Fibroblast of the aortic adventitia (primary cell): Measurements from ENCODE around the gene CDC42EP1. TPM values are rescaled to one million over a fixed set of nuclear protein-coding genes. Genes with fewer than 3 reads are reported as not detected.
"Not testable (repeated sequence)": the region's sequence is repeated elsewhere in the genome, so short reads cannot be mapped to it uniquely, and the experiment has no call there.

ENCODE experiments used
- DNase-seq: peaks from one replicate; pipeline ENCODE4 v3.0.0-alpha.2; 2010; ENCODE audit warnings: low read depth
- H3K4me3 ChIP-seq: 2 replicates; pipeline ENCODE4 v1.5.1; 2011; ENCODE audit warnings: low read depth, mild to moderate bottlenecking, control low read depth, low read length, moderate library complexity
- total RNA-seq: library from RNA; depleted of rRNA; stranded (reverse); fragments of >200 nt; gene quantifications from 2 replicates; pipeline ENCODE4 v1.2.3, GENCODE V29; 2012; ENCODE audit warnings: low replicate concordance
- TF ChIP-seq, protein P1 (sequence below): IDR thresholded peaks from 2 replicates; pipeline ENCODE4 v1.5.1; 2011; ENCODE audit warnings: mild to moderate bottlenecking, low read length, control low read depth, inconsistent platforms; ENCODE audit not compliant: insufficient read depth

The CDC42EP1 gene
- total RNA-seq, 1 donor = 30.3 TPM

DNA sequence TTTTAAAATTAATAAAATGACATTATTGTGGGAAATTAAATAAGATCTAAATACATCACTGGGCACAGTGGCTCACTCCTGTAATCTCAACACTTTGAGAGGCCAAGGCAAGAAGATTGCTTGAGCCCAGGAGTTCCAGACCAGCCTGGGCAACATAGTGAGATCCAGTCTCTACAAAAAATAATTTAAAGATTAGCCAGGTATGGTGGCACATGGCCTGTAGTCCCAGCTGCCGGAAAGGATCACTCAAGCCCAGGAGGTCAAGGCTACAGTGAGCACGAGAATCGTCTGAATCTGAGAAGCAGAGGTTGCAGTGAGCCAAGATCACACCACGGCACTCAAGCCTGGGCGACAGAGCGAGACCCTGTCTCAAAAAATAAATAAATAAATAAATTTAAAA lies 25.1 kb upstream of the CDC42EP1 start:
- no peak for DNase-seq
- TF ChIP-seq, protein P1, sequence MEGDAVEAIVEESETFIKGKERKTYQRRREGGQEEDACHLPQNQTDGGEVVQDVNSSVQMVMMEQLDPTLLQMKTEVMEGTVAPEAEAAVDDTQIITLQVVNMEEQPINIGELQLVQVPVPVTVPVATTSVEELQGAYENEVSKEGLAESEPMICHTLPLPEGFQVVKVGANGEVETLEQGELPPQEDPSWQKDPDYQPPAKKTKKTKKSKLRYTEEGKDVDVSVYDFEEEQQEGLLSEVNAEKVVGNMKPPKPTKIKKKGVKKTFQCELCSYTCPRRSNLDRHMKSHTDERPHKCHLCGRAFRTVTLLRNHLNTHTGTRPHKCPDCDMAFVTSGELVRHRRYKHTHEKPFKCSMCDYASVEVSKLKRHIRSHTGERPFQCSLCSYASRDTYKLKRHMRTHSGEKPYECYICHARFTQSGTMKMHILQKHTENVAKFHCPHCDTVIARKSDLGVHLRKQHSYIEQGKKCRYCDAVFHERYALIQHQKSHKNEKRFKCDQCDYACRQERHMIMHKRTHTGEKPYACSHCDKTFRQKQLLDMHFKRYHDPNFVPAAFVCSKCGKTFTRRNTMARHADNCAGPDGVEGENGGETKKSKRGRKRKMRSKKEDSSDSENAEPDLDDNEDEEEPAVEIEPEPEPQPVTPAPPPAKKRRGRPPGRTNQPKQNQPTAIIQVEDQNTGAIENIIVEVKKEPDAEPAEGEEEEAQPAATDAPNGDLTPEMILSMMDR = no peak
- H3K4me3 ChIP-seq = no peak overlapping the region

DNA sequence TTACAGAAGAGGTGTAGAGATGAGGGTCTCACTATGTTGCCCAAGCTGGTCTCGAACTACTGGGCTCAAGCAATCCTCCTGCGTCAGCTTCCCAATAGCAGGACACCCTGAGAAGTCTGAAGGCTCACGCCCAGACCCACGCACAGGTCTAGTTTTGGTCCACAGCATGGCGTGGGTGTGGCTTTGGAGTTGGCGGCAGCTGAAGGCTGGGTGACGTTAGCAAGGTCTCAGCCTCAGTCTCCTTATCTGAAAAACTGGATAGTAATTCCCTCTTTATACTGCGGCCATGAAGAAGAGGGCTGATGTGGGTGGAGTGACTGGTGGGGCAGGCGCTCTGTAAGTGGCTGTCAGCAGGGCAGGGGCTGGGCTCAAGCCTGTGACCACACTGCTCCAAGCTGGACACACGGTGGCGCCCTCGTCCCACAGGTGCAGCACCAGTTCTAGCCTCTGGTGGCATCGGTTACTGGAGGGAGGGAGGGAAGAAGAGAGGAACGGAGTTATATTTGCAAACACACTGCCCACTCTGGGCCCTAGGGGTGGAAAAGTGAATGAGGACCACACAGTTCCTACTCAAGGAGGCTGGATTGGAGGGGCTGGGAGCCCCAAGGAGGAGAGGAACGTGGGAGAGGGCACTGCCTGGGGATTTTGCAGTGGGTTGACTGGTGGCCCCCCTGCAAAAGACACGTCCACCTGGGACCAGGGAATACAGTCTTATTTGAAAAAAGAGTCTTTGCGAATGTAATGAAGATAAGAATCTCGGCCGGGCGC lies 21.5 kb upstream of the CDC42EP1 start:
- TF ChIP-seq, protein P1 = peak; percentile 92
- peak overlapping the region; percentile 49 for H3K4me3 ChIP-seq
- DNase-seq = peak; percentile 96

DNA sequence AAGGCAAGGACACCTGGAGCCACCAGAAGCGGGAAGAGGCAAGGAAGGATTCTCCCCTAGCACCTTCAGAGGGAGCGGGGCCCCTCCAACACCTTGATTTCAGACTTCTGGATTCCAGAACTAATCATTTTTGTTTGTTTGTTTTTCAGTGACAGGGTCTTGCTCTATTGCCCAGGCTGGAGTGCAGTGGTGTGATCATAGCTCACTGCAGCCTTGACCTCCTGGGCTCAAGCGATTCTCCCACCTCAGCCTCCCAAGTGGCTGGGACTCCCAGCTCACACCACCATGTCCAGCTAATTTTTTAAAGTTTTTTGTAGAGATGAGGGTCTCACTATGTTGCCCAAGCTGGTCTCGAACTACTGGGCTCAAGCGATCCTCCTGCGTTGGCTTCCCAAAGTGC lies 20.5 kb upstream of the CDC42EP1 start:
- DNase-seq, H3K4me3 ChIP-seq: not testable (repeated sequence)

DNA sequence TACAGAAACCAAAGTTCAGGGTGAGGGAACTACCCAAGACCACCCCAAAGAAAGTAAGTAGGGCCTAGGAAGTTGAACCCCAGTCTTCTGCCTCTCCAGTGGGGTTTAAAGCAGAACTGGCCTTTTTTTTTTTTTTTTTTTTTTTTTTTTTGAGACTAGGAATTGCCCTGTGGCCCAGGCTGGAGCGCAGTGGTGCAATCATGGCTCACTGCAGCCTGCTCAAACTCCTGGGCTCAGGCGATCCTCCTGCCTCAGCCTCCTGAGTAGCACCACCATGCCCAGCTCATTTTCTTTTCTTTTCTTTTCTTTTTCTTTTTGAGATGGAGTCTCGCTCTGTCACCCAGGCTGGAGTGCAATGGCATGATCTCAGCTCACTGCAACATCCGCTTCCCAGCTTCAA lies 17.9 kb upstream of the CDC42EP1 start:
- H3K4me3 ChIP-seq, DNase-seq: not testable (repeated sequence)

DNA sequence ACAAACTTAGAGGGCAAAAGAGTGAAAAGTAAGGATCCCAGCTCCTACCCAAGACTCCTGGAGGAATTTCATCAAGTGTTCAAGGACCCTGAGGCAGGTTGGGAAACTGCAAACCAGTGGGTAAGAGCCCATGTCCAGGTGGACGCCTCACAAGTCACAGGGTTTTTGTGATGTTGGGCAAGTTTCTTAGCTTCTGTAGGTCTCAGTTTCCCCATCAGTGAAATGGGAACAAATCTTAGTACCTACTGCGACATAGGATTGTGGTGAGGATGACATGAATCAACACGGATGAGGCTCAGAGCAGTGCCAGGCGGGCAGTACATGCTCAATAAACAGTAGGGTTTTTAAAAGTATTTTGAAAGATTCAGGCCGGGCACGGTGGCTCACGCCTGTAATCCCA lies 17.3 kb upstream of the CDC42EP1 start:
- H3K4me3 ChIP-seq = no peak overlapping the region
- no peak for DNase-seq
- TF ChIP-seq, protein P1 = no peak

DNA sequence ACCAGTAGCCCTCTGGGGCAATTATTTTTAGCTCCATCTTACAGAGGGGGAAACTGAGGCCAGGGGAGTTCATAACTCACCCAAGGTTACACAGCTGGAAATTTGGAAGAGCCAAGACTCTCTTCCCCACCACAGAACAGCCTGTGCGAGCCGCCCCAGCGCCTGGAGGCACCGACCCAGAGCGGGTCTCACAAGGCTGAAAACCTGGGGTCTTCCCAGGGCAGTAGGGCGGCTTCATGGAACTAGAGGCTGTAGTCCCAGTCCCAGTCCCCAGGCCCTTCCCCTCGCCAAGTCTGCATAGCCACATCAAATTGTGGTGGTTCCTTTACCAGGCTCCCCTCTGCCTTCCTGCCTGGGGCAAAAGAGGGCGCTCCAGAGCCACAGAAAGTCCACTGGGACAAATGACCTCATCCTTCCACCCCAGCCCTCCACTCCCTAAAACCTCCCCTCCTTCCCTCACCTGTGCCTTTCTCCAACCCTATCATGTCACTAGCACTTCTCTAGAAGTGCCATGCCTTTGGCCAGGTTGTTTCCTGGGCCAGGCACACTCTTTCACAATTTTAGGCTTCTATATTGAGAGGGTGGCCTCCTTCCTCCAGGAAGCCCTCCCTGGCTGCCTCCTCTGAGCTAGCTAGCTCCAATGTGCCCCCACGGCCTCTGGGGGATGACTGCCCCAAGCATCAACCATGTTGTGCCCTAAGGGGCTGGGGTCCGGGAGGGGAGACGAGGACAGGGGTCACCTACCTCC lies 15.2 kb upstream of the CDC42EP1 start:
- TF ChIP-seq, protein P1 = peak; percentile 93
- peak; percentile 70 for DNase-seq
- H3K4me3 ChIP-seq = no peak overlapping the region

DNA sequence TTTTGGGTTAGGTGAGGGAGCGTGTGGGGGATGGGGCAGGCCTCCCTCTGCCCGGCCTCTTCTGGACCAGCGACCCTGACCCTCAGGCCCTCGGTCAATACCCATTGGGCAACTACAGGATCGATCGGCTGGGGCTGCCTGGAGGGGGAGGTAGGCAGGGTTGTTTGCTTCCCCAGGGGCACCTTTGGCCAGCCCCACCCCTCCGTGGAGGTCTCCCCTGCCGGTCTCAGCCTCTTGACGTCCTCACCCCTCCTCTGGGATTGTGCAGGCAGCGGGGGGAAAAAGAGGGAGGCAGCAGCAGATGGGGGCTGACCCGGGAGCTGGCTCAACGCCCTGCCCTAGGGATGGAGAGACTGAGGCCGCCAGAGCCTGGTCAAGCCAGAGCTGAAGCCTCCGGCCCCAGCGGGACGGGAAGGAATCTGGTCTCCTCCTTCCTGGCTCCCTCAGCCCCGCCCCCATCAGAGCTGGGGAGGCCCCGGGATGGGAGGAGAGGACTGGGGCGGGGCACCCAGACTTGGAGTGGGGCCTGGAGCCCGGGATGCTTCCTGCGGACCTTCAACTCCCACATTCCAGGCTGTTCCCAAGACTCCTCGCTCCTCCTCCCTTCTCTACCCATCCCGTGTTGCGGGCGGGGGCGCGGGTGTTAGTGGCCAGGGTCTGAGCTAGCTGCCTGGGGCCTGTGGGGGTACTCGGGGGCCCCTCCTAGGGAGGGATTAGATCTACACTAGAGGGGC lies 14.4 kb upstream of the CDC42EP1 start:
- TF ChIP-seq, protein P1 = no peak
- peak; percentile 97 for DNase-seq
- peak overlapping the region; percentile 28 for H3K4me3 ChIP-seq
